IMR-90 (cell line): ENCODE results near the gene NPR3. TPM values are rescaled to one million over a fixed set of nuclear protein-coding genes. Genes with fewer than 3 reads are reported as not detected.

Experiments
- ATAC-seq: fragments of 200-7000 bp; cut with Tn5 transposase; 2 replicates; pipeline ENCODE4 v1.9.1; 2020; ENCODE audit warnings: low read depth, mild to moderate bottlenecking, moderate library complexity
- BruUV-seq: library from RNA; stranded (reverse); fragments of 400-500 nt; replicated peaks from 2 replicates; lab custom pipeline; 2021; lab: Mats Ljungman, UMichigan
- CTCF ChIA-PET: fragments of 300-600 bp; formaldehyde crosslinking; extraction: SDS; loops from one replicate; lab custom pipeline; 2021; ENCODE audit warnings: antibody characterized with exemption; lab: Yijun Ruan, JAX
- POLR2A ChIA-PET: fragments of 300-600 bp; sonication (Branson Sonifier 250); formaldehyde crosslinking; loops from one replicate; lab custom pipeline; 2022; ENCODE audit warnings: antibody characterized with exemption; ENCODE audit not compliant: unreplicated experiment; lab: Charles Lee
- DNase-seq: peaks from one replicate; pipeline ENCODE4 v3.0.0; 2013
- H2AFZ ChIP-seq: replicated peaks from 2 replicates; pipeline ENCODE3; 2013; ENCODE audit warnings: low read length, mild to moderate bottlenecking; ENCODE audit not compliant: poor library complexity
- H2AK5ac ChIP-seq: 2 replicates; pipeline ENCODE4 v1.6.1; 2013; ENCODE audit warnings: low read depth, low read length, inconsistent platforms
- H2AK9ac ChIP-seq: replicated peaks from 2 replicates; pipeline ENCODE3; 2013; ENCODE audit warnings: mild to moderate bottlenecking, low read depth, low read length, moderate library complexity; ENCODE audit not compliant: poor library complexity
- H2BK120ac ChIP-seq: 2 replicates; pipeline ENCODE4 v1.6.1; 2013; ENCODE audit warnings: low read depth, low read length, inconsistent platforms
- H2BK15ac ChIP-seq: 3 replicates; pipeline ENCODE4 v1.6.1; 2013; ENCODE audit warnings: low read depth, low read length, inconsistent platforms
- H2BK20ac ChIP-seq: 2 replicates; pipeline ENCODE4 v1.6.1; 2013; ENCODE audit warnings: low read depth, mild to moderate bottlenecking, inconsistent platforms, low read length, moderate library complexity
- H2BK5ac ChIP-seq: 2 replicates; pipeline ENCODE4 v1.6.1; 2013; ENCODE audit warnings: mild to moderate bottlenecking, low read depth, low read length, inconsistent platforms; ENCODE audit not compliant: poor library complexity, severe bottlenecking
- H3K14ac ChIP-seq: replicated peaks from 2 replicates; pipeline ENCODE4 v1.6.1; 2013; ENCODE audit warnings: low read depth, low read length, inconsistent platforms
- H3K18ac ChIP-seq: 2 replicates; pipeline ENCODE4 v1.6.1; 2013; ENCODE audit warnings: low read depth, low read length, control low read depth
- H3K23ac ChIP-seq: 2 replicates; pipeline ENCODE4 v1.6.1; 2013; ENCODE audit warnings: low read depth, low read length, inconsistent platforms
- H3K27ac ChIP-seq: 2 replicates; pipeline ENCODE4 v1.5.1; 2013; ENCODE audit warnings: mild to moderate bottlenecking, control low read depth, low read length; ENCODE audit not compliant: insufficient read depth
- H3K27me3 ChIP-seq: 2 replicates; pipeline ENCODE4 v1.6.1; 2013; ENCODE audit warnings: low read length; ENCODE audit not compliant: control insufficient read depth, insufficient read depth
- H3K36me3 ChIP-seq: 2 replicates; pipeline ENCODE4 v1.6.1; 2013; ENCODE audit warnings: low read length, mixed read lengths; ENCODE audit not compliant: control insufficient read depth, insufficient read depth
- H3K4ac ChIP-seq: 2 replicates; pipeline ENCODE4 v1.6.1; 2013; ENCODE audit warnings: low read depth, low read length, inconsistent platforms
- H3K4me1 ChIP-seq: 2 replicates; pipeline ENCODE4 v1.6.1; 2013; ENCODE audit warnings: low read length, mixed read lengths; ENCODE audit not compliant: control insufficient read depth, insufficient read depth
- H3K4me2 ChIP-seq: 2 replicates; pipeline ENCODE4 v1.6.1; 2013; ENCODE audit warnings: low read depth, mild to moderate bottlenecking, control low read depth, low read length, moderate library complexity
- H3K4me3 ChIP-seq: 2 replicates; pipeline ENCODE4 v1.5.1; 2013; ENCODE audit warnings: low read depth, mild to moderate bottlenecking, control low read depth, low read length, moderate library complexity; ENCODE audit not compliant: insufficient read depth
- H3K56ac ChIP-seq: 2 replicates; pipeline ENCODE4 v1.6.1; 2013; ENCODE audit warnings: low read length, inconsistent platforms; ENCODE audit not compliant: insufficient read depth; ENCODE audit errors: extremely low read depth
- H3K79me1 ChIP-seq, 2 experiments: 2 replicates each; pipeline ENCODE4 v1.6.1; 2013; ENCODE audit warnings: low read length in 2 of 2, inconsistent platforms in 1 of 2, low read depth in 1 of 2
- H3K9ac ChIP-seq: 2 replicates; pipeline ENCODE4 v1.6.1; 2013; ENCODE audit warnings: low read depth, low read length, control low read depth
- H3K9me1 ChIP-seq: 2 replicates; pipeline ENCODE4 v1.6.1; 2013; ENCODE audit warnings: low read length, inconsistent platforms; ENCODE audit not compliant: insufficient read depth
- H3K9me3 ChIP-seq: 2 replicates; pipeline ENCODE4 v1.6.1; 2013; ENCODE audit warnings: low read length; ENCODE audit not compliant: control insufficient read depth, insufficient read depth
- H4K20me1 ChIP-seq: 2 replicates; pipeline ENCODE4 v1.6.1; 2013; ENCODE audit warnings: low read length, inconsistent platforms; ENCODE audit not compliant: insufficient read depth
- H4K5ac ChIP-seq: 2 replicates; pipeline ENCODE4 v1.6.1; 2013; ENCODE audit warnings: mild to moderate bottlenecking, low read depth, low read length, control low read depth
- H4K8ac ChIP-seq, 2 experiments: 2 replicates each; pipeline ENCODE4 v1.6.1; 2013; ENCODE audit warnings: low read depth in 2 of 2, low read length in 2 of 2, control low read depth in 1 of 2, inconsistent platforms in 1 of 2
- H4K91ac ChIP-seq: 2 replicates; pipeline ENCODE4 v1.6.1; 2013; ENCODE audit warnings: low read depth, low read length, inconsistent platforms; ENCODE audit not compliant: insufficient read depth
- CTCF ChIP-seq: conservative IDR thresholded peaks from 2 replicates; pipeline ENCODE4 v1.5.1; 2012; ENCODE audit warnings: mild to moderate bottlenecking, low read depth, low read length, improper control_type of control experiment
- MAZ ChIP-seq: IDR thresholded peaks from 2 replicates; pipeline ENCODE4 v1.6.1; 2012; ENCODE audit warnings: low read depth, mild to moderate bottlenecking, low read length, improper control_type of control experiment, moderate library complexity, borderline replicate concordance
- NFE2L2 ChIP-seq: fragments of 150-350 bp; IDR thresholded peaks from 2 replicates; pipeline ENCODE4 v1.6.1; 2016; ENCODE audit warnings: low read depth, mild to moderate bottlenecking, low read length
- RFX5 ChIP-seq: IDR thresholded peaks from 2 replicates; pipeline ENCODE4 v1.8.0; 2012; ENCODE audit warnings: low read depth, mild to moderate bottlenecking, low read length, moderate library complexity
- WGBS, 2 experiments: methylation state at CpG; one replicate each; pipeline versions ENCODE4 v1.1.5 to v1.1.7; 2013; ENCODE audit warnings: missing lambda C conversion rate in 2 of 2; ENCODE audit not compliant: insufficient read length in 1 of 2; ENCODE audit errors: extremely low coverage in 2 of 2; 5-methylcytosine and 5-hydroxymethylcytosine counted together
- dilution Hi-C: fragments of 300-500 bp; cut with HindIII; formaldehyde crosslinking; loops from one replicate; pipeline ENCODE4 v1.14.3; 2018; ENCODE audit warnings: low sequenced_read_pairs; ENCODE audit not compliant: unreplicated experiment
- in situ Hi-C: fragments of 300-500 bp; cut with MboI; formaldehyde crosslinking; loops from 3 replicates; pipeline ENCODE4 v1.14.3; 2019; ENCODE audit warnings: low sequenced_read_pairs, inconsistent platforms, mixed read lengths
- intact Hi-C: fragments of 100-400 bp; cut with micrococcal nuclease; formaldehyde crosslinking; loops from 2 replicates; pipeline ENCODE4 v1.10.0; 2022
- polyA plus RNA-seq, 3 experiments: library from polyadenylated mRNA; depleted of rRNA; stranded (reverse); fragments of >200 nt; gene quantifications; 2 replicates each; pipeline ENCODE4 v1.2.3, GENCODE V29; 2012; ENCODE audit warnings: low replicate concordance in 1 of 3
- total RNA-seq: library from RNA; depleted of rRNA; stranded (reverse); fragments of >200 nt; gene quantifications from 2 replicates; pipeline ENCODE4 v1.2.3, GENCODE V29; 2012

NPR3 gene
- total and polyA plus RNA-seq, 2 of the 4 experiments (the other 2 are of a cell fraction) = 24.6 to 88.2 TPM

- TF ChIP-seq MAZ = no peak
Observed at GRCh38 chr5:32790411-32790951, 79.4 kb downstream of the NPR3 start (continued).

DNA sequence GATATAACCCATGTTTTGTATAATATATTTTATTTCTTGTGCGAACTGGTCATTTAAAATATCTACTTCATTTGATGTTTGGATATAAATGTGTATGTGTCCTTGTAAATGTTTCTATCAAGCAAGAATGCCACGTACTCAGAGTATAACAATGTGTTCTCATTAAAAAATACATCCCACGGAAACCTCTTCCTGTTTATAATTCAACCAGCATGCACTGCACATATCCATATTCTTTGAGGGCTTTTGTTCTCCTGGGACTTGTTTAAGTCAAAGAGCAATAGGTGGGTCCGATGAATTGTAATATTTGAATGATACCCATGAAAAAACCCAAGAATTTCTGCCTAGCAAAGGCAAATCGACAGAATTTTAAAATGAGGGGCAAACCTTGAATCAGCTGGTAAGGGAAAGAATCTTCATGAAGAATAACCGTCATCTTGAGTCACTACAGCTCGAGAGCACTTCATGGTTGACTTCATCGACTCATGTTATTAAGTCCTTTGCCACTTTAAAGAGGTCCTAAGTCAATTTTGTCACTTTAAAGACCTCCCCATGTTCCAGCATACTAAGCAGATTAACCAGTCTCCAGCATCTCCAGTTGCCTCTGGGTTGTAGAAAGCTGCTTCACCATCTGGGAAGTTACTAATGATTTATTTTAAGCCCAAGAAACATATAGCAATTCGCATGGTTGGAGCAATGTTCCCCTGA lies 80.6 kb downstream of the NPR3 start:
- BruUV-seq = no TSS peak
- in situ Hi-C loops = no loop called here
- H2BK15ac ChIP-seq = peak overlapping the region; percentile 43; the same call in 1 of the 3 replicates
- peaks cover 10% of the 10 kb centered on the region for H3K9me1 ChIP-seq
- peak overlapping the region; percentile 35 to 65; a peak in 2 of 4 replicates for H4K8ac ChIP-seq
- no peaks in the 10 kb centered on the region for H3K27me3 ChIP-seq
- H2BK5ac ChIP-seq = peak overlapping the region; percentile 87
- no peak overlapping the region for H3K9ac ChIP-seq
- H4K5ac ChIP-seq = peak overlapping the region; percentile 64; the same call in 1 of the 2 replicates
- peaks cover 5% of the 10 kb centered on the region for H3K36me3 ChIP-seq
- no peaks in the 10 kb centered on the region for H4K20me1 ChIP-seq
- peak overlapping the region; percentile 46; the same call in 1 of the 2 replicates for H3K4ac ChIP-seq
- peak overlapping the region; percentile 50; the same call in 1 of the 2 replicates for H2AK5ac ChIP-seq
- H2AFZ ChIP-seq = no peak overlapping the region
- H3K4me3 ChIP-seq = no peak overlapping the region
- H3K4me1 ChIP-seq = peaks cover 13% of the 10 kb centered on the region
- peak overlapping the region; percentile 61; the same call in 1 of the 2 replicates for H3K18ac ChIP-seq
- H2BK20ac ChIP-seq = peak overlapping the region; percentile 42; the same call in 1 of the 2 replicates
- DNase-seq = peak; percentile 49
- peak overlapping the region; percentile 64 for H2BK120ac ChIP-seq
- H3K14ac ChIP-seq = no peak overlapping the region; the same call in 1 of the 2 replicates
- no CpG with 5 or more reads among the region's 9 CpGs for WGBS, 2 experiments
- POLR2A ChIA-PET = no interaction called here
- TF ChIP-seq NFE2L2 = no peak
- no peak for TF ChIP-seq MAZ
- no peak for TF ChIP-seq CTCF
- no peak for TF ChIP-seq RFX5
- CTCF ChIA-PET = no interaction called here
- no peak overlapping the region for H3K56ac ChIP-seq
- dilution Hi-C loops = no loop called here
- ATAC-seq = no peak
- no peak overlapping the region for H2AK9ac ChIP-seq
- no peak overlapping the region for H3K23ac ChIP-seq
- intact Hi-C loops = loop anchor here (5.0 kb wide), 1 partner anchor 79 kb away; the partner anchor contains the start of gene NPR3
- H3K4me2 ChIP-seq = no peak overlapping the region
- no peaks in the 10 kb centered on the region for H3K9me3 ChIP-seq
- H3K79me1 ChIP-seq = no peaks in the 10 kb centered on the region
- no peak overlapping the region for H3K27ac ChIP-seq
- peak overlapping the region; percentile 36; the same call in 1 of the 2 replicates for H4K91ac ChIP-seq
